Measurements from ENCODE around the gene TTC1. TPM values are rescaled to one million over a fixed set of nuclear protein-coding genes. Genes with fewer than 3 reads are reported as not detected.

Gene TTC1
- polyA plus RNA-seq, 1 of the 3 experiments (the other 2 are of a cell fraction): 37.0 TPM

DNA sequence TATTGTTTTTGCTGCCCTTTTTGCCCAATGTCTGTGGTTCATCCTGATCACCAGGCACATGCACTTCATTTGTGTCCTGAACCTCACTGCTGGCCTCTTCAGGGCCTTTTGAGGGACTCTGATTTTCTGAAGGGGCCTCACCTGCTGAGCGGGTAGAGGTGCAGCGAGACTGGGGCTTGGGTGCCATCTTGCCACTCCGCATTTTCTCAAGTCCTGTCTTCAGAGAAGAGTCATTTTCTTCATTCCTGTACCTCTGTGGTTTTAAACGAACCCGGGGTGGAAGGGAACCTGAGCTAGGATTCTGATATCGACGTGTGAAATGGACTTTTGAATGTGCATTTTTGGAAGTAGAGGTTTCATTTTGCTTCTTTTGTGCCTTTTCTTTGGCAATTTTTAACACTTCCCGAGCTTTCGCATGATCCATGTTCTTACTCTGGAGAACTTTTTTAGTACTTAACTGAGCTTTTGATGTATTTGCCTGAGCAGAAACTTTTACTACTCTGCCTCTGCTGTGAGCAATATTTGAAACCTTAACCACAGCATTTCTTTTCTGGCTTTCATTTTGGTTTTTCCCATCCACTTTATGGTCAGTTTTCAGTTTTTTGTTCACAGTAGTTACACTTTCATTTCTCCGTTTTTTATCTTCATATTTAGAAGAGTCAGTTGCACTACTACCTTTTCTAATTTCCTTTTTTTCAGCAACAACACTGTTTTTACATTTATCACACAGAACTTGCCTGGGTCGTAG lies 84.2 kb downstream of the TTC1 start (continued):
- TF ChIP-seq, protein P1, sequence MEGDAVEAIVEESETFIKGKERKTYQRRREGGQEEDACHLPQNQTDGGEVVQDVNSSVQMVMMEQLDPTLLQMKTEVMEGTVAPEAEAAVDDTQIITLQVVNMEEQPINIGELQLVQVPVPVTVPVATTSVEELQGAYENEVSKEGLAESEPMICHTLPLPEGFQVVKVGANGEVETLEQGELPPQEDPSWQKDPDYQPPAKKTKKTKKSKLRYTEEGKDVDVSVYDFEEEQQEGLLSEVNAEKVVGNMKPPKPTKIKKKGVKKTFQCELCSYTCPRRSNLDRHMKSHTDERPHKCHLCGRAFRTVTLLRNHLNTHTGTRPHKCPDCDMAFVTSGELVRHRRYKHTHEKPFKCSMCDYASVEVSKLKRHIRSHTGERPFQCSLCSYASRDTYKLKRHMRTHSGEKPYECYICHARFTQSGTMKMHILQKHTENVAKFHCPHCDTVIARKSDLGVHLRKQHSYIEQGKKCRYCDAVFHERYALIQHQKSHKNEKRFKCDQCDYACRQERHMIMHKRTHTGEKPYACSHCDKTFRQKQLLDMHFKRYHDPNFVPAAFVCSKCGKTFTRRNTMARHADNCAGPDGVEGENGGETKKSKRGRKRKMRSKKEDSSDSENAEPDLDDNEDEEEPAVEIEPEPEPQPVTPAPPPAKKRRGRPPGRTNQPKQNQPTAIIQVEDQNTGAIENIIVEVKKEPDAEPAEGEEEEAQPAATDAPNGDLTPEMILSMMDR (IDR thresholded peaks at IDR 0.05): no peak
- TF ChIP-seq JUND (IDR thresholded peaks at IDR 0.05) (no peak), ELF1 (IDR thresholded peaks at IDR 0.05) (no peak), NFIC (IDR thresholded peaks at IDR 0.05; ENCODE audit: borderline replicate concordance) (no peak), NRF1 (IDR thresholded peaks at IDR 0.05; ENCODE audit: low read depth, low read length) (no peak), GATA2 (CRISPR knock-in tag; IDR thresholded peaks at IDR 0.05) (no peak), MEF2A (IDR thresholded peaks at IDR 0.05; ENCODE audit: borderline replicate concordance, low read depth) (no peak)
- TF ChIP-seq, protein P2, sequence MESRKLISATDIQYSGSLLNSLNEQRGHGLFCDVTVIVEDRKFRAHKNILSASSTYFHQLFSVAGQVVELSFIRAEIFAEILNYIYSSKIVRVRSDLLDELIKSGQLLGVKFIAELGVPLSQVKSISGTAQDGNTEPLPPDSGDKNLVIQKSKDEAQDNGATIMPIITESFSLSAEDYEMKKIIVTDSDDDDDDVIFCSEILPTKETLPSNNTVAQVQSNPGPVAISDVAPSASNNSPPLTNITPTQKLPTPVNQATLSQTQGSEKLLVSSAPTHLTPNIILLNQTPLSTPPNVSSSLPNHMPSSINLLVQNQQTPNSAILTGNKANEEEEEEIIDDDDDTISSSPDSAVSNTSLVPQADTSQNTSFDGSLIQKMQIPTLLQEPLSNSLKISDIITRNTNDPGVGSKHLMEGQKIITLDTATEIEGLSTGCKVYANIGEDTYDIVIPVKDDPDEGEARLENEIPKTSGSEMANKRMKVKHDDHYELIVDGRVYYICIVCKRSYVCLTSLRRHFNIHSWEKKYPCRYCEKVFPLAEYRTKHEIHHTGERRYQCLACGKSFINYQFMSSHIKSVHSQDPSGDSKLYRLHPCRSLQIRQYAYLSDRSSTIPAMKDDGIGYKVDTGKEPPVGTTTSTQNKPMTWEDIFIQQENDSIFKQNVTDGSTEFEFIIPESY (IDR thresholded peaks at IDR 0.05; ENCODE audit: borderline replicate concordance, low read depth): no peak

DNA sequence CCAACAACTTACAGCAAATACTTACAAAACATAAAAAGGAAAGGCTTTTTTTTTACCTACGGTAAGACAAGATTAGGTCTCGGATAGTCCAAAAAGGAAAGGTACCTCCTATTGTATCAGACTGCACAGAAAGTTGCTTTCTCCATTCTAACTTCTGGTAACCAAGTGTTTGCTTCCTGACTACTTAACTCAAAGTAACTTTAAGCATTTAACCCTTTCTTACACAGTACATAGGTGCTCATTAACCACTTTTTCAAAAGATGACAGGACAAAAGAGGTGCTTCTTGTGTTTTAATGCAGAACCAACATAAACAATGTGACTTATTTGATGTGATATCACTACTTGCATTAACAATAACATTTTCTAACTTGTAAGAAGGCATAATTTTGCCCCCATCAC lies 87.2 kb downstream of the TTC1 start:
- Histone ChIP-seq H4K20me1 (ENCODE audit: insufficient read depth) (peaks cover 4% of the 10 kb centered on the region; the same call in 1 of the 2 replicates), H3K27ac (ENCODE audit: low read depth in 2 of 2, low read length in 1 of 2) (no peak overlapping the region), H3K27me3 (ENCODE audit: insufficient read depth) (no peaks in the 10 kb centered on the region), H2AFZ (ENCODE audit: low read depth) (no peak overlapping the region), H3F3A (replicated peaks; ENCODE audit: insufficient read depth) (peaks cover 3% of the 10 kb centered on the region), H3K9me3 (no peaks in the 10 kb centered on the region), H3K4me3 (ENCODE audit: low read depth in 2 of 2, low read length in 1 of 2) (no peak overlapping the region), H3K36me3 (replicated peaks in 1 of 2; ENCODE audit: control insufficient read depth in 1 of 2, insufficient read depth in 2 of 2, low read length in 1 of 2) (peaks cover 24 to 36% of the 10 kb centered on the region in 2 experiments), H3K79me2 (ENCODE audit: insufficient read depth) (peaks cover 63% of the 10 kb centered on the region), H3K4me2 (no peak overlapping the region), H3K9me2 (no peaks in the 10 kb centered on the region), H3K9ac (no peak overlapping the region), H3K4me1 (ENCODE audit: control insufficient read depth in 1 of 2, insufficient read depth in 2 of 2, low read depth in 1 of 2, low read length in 1 of 2) (no peaks in the 10 kb centered on the region; a peak in 2 of 4 replicates)
- ChIA-PET CTCF (interaction anchor here (2.1 kb wide), 1 partner anchor 15 kb away, joined by 7 read pairs; no protein-coding TSS in a partner anchor), POLR2A (no interaction called here)
- WGBS (ENCODE audit: low lambda C conversion rate): 92% methylated on average over 2 of the region's 2 CpGs
- DNase-seq: no peak
- TF ChIP-seq NRF1 (IDR thresholded peaks at IDR 0.05; ENCODE audit: low read depth, low read length) (no peak), TEAD4 (IDR thresholded peaks at IDR 0.05; ENCODE audit: borderline replicate concordance, insufficient read depth) (no peak), RXRA (IDR thresholded peaks at IDR 0.05; ENCODE audit: borderline replicate concordance, low read depth) (no peak), FOXM1 (IDR thresholded peaks at IDR 0.05; ENCODE audit: low read depth) (no peak), POLR2AphosphoS5 (IDR thresholded peaks at IDR 0.05; ENCODE audit: low read depth, low read length) (no peak), RFX5 (IDR thresholded peaks at IDR 0.05; ENCODE audit: low read length) (no peak), RAD21 (IDR thresholded peaks at IDR 0.05; ENCODE audit: low read length) (no peak), SMC3 (IDR thresholded peaks at IDR 0.05; ENCODE audit: low read depth, low read length) (no peak), ELF1 (IDR thresholded peaks at IDR 0.05) (no peak), NFIC (IDR thresholded peaks at IDR 0.05; ENCODE audit: borderline replicate concordance) (no peak)
- TF ChIP-seq, protein P1 (IDR thresholded peaks at IDR 0.05): no peak
- TF ChIP-seq, protein P3, sequence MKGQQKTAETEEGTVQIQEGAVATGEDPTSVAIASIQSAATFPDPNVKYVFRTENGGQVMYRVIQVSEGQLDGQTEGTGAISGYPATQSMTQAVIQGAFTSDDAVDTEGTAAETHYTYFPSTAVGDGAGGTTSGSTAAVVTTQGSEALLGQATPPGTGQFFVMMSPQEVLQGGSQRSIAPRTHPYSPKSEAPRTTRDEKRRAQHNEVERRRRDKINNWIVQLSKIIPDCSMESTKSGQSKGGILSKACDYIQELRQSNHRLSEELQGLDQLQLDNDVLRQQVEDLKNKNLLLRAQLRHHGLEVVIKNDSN (IDR thresholded peaks at IDR 0.05; ENCODE audit: borderline replicate concordance, low read depth): no peak
- TF ChIP-seq, protein P4, sequence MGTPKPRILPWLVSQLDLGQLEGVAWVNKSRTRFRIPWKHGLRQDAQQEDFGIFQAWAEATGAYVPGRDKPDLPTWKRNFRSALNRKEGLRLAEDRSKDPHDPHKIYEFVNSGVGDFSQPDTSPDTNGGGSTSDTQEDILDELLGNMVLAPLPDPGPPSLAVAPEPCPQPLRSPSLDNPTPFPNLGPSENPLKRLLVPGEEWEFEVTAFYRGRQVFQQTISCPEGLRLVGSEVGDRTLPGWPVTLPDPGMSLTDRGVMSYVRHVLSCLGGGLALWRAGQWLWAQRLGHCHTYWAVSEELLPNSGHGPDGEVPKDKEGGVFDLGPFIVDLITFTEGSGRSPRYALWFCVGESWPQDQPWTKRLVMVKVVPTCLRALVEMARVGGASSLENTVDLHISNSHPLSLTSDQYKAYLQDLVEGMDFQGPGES (IDR thresholded peaks at IDR 0.05; ENCODE audit: low read depth, low read length): no peak

All from SK-N-SH (cell line).